G401.6 (cell line): ENCODE measurements around the gene ENPP1.

Experiments
- FAIRE-seq: peaks from 2 replicates; lab custom pipeline; 2012; peaks lifted over from hg19 to GRCh38; lab: Jason Lieb, UNC

Gene ENPP1

GRCh38 chr6:131807644-131808459, at the start of gene ENPP1:
Gene ENPP1, plus strand, starts transcription at chr6:131808020. Its CDS starts 16 bp downstream, at chr6:131808036.
- FAIRE-seq: no peak

- no peak for FAIRE-seq
Measured at GRCh38 chr6:131758920-131759319, 48.9 kb upstream of the ENPP1 start.

GRCh38 chr6:131761060-131761761, 46.6 kb upstream of the ENPP1 start:
- no peak for FAIRE-seq

GRCh38 chr6:131761762-131762067, 46.1 kb upstream of the ENPP1 start:
- FAIRE-seq: no peak

GRCh38 chr6:131762984-131763383, 44.8 kb upstream of the ENPP1 start:
- no peak for FAIRE-seq

- FAIRE-seq: no peak
Measured at GRCh38 chr6:131763749-131764148, 44.1 kb upstream of the ENPP1 start.

GRCh38 chr6:131764350-131764749, 43.5 kb upstream of the ENPP1 start:
- no peak for FAIRE-seq

GRCh38 chr6:131765081-131765803, 42.6 kb upstream of the ENPP1 start:
- no peak for FAIRE-seq

- FAIRE-seq: no peak
Measured at GRCh38 chr6:131765804-131766135, 42.0 kb upstream of the ENPP1 start.

GRCh38 chr6:131766631-131767030, 41.2 kb upstream of the ENPP1 start:
- no peak for FAIRE-seq

- FAIRE-seq: no peak
Measured at GRCh38 chr6:131768964-131769363, 38.9 kb upstream of the ENPP1 start.

GRCh38 chr6:131769385-131770141, 38.3 kb upstream of the ENPP1 start:
- no peak for FAIRE-seq

- FAIRE-seq: no peak
Measured at GRCh38 chr6:131770776-131771175, 37.0 kb upstream of the ENPP1 start.

- FAIRE-seq: no peak
Measured at GRCh38 chr6:131773284-131773950, 34.4 kb upstream of the ENPP1 start.

GRCh38 chr6:131775886-131776285, 31.9 kb upstream of the ENPP1 start:
- no peak for FAIRE-seq

- no peak for FAIRE-seq
Measured at GRCh38 chr6:131776985-131777384, 30.8 kb upstream of the ENPP1 start.

GRCh38 chr6:131778169-131778568, 29.7 kb upstream of the ENPP1 start:
- FAIRE-seq: no peak

GRCh38 chr6:131779304-131779703, 28.5 kb upstream of the ENPP1 start:
- no peak for FAIRE-seq

GRCh38 chr6:131780600-131780999, 27.2 kb upstream of the ENPP1 start:
- no peak for FAIRE-seq

- FAIRE-seq: no peak
Measured at GRCh38 chr6:131781687-131782086, 26.1 kb upstream of the ENPP1 start.

- FAIRE-seq: no peak
Measured at GRCh38 chr6:131782764-131783163, 25.1 kb upstream of the ENPP1 start.

- FAIRE-seq: no peak
Measured at GRCh38 chr6:131784561-131784960, 23.3 kb upstream of the ENPP1 start.
